ENCODE measurements around the gene DNTTIP2. TPM values are rescaled to one million over a fixed set of nuclear protein-coding genes. Genes with fewer than 3 reads are reported as not detected.
"Not testable (repeated sequence)": the region's sequence is repeated elsewhere in the genome, so short reads cannot be mapped to it uniquely, and the experiment has no call there.

DNTTIP2 gene
- total RNA-seq, 1 donor from 2014 or later, result 28.5 TPM

GRCh38 chr1:93878501-93878888, 511 bp downstream of the DNTTIP2 start:
- no peak for DNase-seq (ENCODE audit: extremely low read depth, low read depth, low spot score)

GRCh38 chr1:93877529-93877928, 1.5 kb downstream of the DNTTIP2 start:
- DNase-seq (ENCODE audit: extremely low read depth, low read depth, low spot score), result no peak

- no peak for DNase-seq (ENCODE audit: extremely low read depth, low read depth, low spot score)
Measured at GRCh38 chr1:93876244-93876643, 2.8 kb downstream of the DNTTIP2 start.

GRCh38 chr1:93874025-93874651, 4.9 kb downstream of the DNTTIP2 start:
- no peak for DNase-seq (ENCODE audit: extremely low read depth, low read depth, low spot score)

- no peak for DNase-seq (ENCODE audit: extremely low read depth, low read depth, low spot score)
Measured at GRCh38 chr1:93871366-93871765, 7.6 kb downstream of the DNTTIP2 start.

GRCh38 chr1:93869653-93870052, 9.4 kb downstream of the DNTTIP2 start:
- DNase-seq (ENCODE audit: extremely low read depth, low read depth, low spot score), result no peak

- DNase-seq (ENCODE audit: extremely low read depth, low read depth, low spot score), result not testable (repeated sequence)
Measured at GRCh38 chr1:93868492-93868891, 10.5 kb downstream of the DNTTIP2 start.

GRCh38 chr1:93865253-93865652, 13.8 kb downstream of the DNTTIP2 start:
- DNase-seq (ENCODE audit: extremely low read depth, low read depth, low spot score), result no peak

- DNase-seq (ENCODE audit: extremely low read depth, low read depth, low spot score), result no peak
Measured at GRCh38 chr1:93864175-93864574, 14.8 kb downstream of the DNTTIP2 start.

GRCh38 chr1:93857653-93858052, 21.4 kb downstream of the DNTTIP2 start:
- DNase-seq (ENCODE audit: extremely low read depth, low read depth, low spot score), result not testable (repeated sequence)

GRCh38 chr1:93855983-93856382, 23.0 kb downstream of the DNTTIP2 start:
- DNase-seq (ENCODE audit: extremely low read depth, low read depth, low spot score), result not testable (repeated sequence)

- no peak for DNase-seq (ENCODE audit: extremely low read depth, low read depth, low spot score)
Measured at GRCh38 chr1:93853940-93854339, 25.1 kb downstream of the DNTTIP2 start.

GRCh38 chr1:93851878-93852277, 27.1 kb downstream of the DNTTIP2 start:
- no peak for DNase-seq (ENCODE audit: extremely low read depth, low read depth, low spot score)

GRCh38 chr1:93851327-93851712, 27.7 kb downstream of the DNTTIP2 start:
- no peak for DNase-seq (ENCODE audit: extremely low read depth, low read depth, low spot score)

GRCh38 chr1:93850687-93851326, 28.2 kb downstream of the DNTTIP2 start:
- DNase-seq (ENCODE audit: extremely low read depth, low read depth, low spot score), result not testable (repeated sequence)

GRCh38 chr1:93848350-93848883, 30.6 kb downstream of the DNTTIP2 start:
- no peak for DNase-seq (ENCODE audit: extremely low read depth, low read depth, low spot score)

GRCh38 chr1:93847811-93848288, 31.2 kb downstream of the DNTTIP2 start:
- DNase-seq (ENCODE audit: extremely low read depth, low read depth, low spot score), result no peak

GRCh38 chr1:93846992-93847810, 31.8 kb downstream of the DNTTIP2 start:
- no peak for DNase-seq (ENCODE audit: extremely low read depth, low read depth, low spot score)

GRCh38 chr1:93846206-93846991, 32.6 kb downstream of the DNTTIP2 start:
- no peak for DNase-seq (ENCODE audit: extremely low read depth, low read depth, low spot score)

GRCh38 chr1:93845538-93846205, 33.3 kb downstream of the DNTTIP2 start:
- DNase-seq (ENCODE audit: extremely low read depth, low read depth, low spot score), result no peak

Measured in glomerular endothelial cell (primary cell).